Vagina (tissue), 2 donors: ENCODE data around the gene CPPED1.

ENCODE experiments used
- POLR2A ChIP-seq, 2 donors: fragments of 450-650 bp; IDR thresholded peaks; one replicate each; pipeline ENCODE4 v1.6.1; 2017; ENCODE audit warnings: antibody characterized with exemption in 2 of 2, mild to moderate bottlenecking in 2 of 2, moderate library complexity in 2 of 2
- POLR2AphosphoS5 ChIP-seq, 2 donors: sonication (generic); formaldehyde crosslinking; IDR thresholded peaks; one replicate each; pipeline ENCODE4 v1.9.0; 2017; ENCODE audit warnings: antibody characterized with exemption in 2 of 2, mild to moderate bottlenecking in 2 of 2, low read depth in 1 of 2; ENCODE audit not compliant: insufficient read depth in 1 of 2
- TF ChIP-seq, protein P1 (sequence below), 3 experiments: fragments of 450-650 bp in 2 of 3; fragments of 200-600 bp in 1 of 3; sonication (generic) in 1 of 3; IDR thresholded peaks; one replicate each; pipeline ENCODE4 v1.5.1; 2017 to 2019; ENCODE audit warnings: antibody characterized with exemption in 3 of 3, mild to moderate bottlenecking in 2 of 3, moderate library complexity in 2 of 3

DNA sequence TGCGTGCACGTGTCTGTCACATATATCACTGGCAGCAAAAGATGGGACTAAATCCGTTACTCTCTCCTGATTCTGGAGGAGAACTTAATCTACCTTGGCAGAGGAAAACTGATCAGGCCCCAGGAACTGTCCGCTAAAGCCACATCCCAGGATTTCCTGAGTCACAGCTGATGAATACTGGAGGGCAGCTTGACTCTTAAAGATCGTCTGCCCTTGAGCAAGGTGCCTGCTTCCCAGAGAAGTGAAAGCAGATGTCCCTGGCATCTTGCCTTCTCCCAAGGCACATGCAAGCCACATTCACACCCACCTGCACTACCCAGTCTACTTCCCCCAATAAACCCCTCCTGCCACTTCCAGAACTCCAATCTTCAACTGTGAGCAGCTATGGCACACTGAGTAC, 99.8 kb downstream of the CPPED1 start:
- TF ChIP-seq POLR2A (IDR thresholded peaks at IDR 0.05) (no peak), POLR2AphosphoS5 (IDR thresholded peaks at IDR 0.05; ENCODE audit: insufficient read depth in 1 of 2, low read depth in 1 of 2) (no peak)
- TF ChIP-seq, protein P1, sequence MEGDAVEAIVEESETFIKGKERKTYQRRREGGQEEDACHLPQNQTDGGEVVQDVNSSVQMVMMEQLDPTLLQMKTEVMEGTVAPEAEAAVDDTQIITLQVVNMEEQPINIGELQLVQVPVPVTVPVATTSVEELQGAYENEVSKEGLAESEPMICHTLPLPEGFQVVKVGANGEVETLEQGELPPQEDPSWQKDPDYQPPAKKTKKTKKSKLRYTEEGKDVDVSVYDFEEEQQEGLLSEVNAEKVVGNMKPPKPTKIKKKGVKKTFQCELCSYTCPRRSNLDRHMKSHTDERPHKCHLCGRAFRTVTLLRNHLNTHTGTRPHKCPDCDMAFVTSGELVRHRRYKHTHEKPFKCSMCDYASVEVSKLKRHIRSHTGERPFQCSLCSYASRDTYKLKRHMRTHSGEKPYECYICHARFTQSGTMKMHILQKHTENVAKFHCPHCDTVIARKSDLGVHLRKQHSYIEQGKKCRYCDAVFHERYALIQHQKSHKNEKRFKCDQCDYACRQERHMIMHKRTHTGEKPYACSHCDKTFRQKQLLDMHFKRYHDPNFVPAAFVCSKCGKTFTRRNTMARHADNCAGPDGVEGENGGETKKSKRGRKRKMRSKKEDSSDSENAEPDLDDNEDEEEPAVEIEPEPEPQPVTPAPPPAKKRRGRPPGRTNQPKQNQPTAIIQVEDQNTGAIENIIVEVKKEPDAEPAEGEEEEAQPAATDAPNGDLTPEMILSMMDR (IDR thresholded peaks at IDR 0.05): no peak
